Erythroblast (primary cell): ENCODE data around the gene CCDC175.

Experiments
- GATA1 ChIP-seq: IDR thresholded peaks from 2 replicates; pipeline ENCODE4 v1.6.1; 2011; ENCODE audit warnings: low read depth, mild to moderate bottlenecking, control low read depth, low read length, moderate library complexity
- POLR2A ChIP-seq: IDR thresholded peaks from 2 replicates; pipeline ENCODE4 v1.6.1; 2011; ENCODE audit warnings: mild to moderate bottlenecking, low read length

DNA sequence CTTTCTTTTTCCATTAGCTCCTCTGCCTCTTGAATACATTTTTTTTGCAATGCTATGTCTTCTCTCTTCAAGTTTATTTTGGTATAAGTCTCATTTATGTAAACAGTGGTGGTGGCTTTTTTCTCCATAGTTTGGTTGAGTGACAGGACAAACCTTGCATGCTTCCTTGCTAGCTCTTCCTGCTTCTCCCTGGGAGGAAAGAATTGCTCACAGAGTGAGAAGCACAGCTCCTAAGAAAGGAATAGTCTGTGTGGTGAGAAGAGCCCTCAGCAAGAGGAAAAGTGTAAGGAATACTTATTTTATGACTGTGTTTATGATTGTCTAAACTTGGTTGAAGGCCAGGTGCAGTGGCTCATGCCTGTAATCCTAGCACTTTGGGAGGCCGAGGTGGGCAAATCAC is 11.5 kb downstream of the CCDC175 start:
- TF ChIP-seq POLR2A (no peak), GATA1 (no peak)
